GM12874 (cell line): Measurements from ENCODE around the gene ANAPC13.
A peak's percentile ranks its signal among the peaks of the same experiment; 100 is the strongest.

Source experiments
- CTCF ChIP-seq: IDR thresholded peaks from 2 replicates; pipeline ENCODE4 v1.5.1; 2011; ENCODE audit warnings: low read depth, mild to moderate bottlenecking, control low read depth, low read length, moderate library complexity; ENCODE audit not compliant: insufficient read depth

The ANAPC13 gene

GRCh38 chr3:134460965-134461364 is 24.8 kb downstream of the ANAPC13 start:
- no peak for TF ChIP-seq CTCF

DNA sequence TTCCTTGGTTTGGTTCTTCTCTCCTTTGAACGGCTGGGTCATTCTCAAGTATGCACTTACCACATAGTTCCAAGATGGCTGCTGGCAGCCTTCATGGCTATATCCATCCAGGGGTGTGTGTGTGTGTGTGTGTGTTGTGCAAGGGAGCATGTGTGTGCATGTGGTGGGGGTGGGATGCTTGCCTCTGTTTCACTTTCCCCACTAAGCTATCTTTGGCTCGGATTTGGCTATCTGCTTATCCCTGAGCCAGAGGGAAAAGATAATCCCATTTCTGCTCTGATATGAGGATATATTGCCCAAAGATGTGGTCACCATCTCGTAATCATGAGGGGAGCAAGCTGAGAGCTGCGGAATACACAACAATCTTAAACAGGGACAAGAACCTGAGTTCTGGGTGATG is 26.2 kb downstream of the ANAPC13 start:
- no peak for TF ChIP-seq CTCF

- no peak for TF ChIP-seq CTCF
These were observed 27.3 kb downstream of the ANAPC13 start for GRCh38 chr3:134458406-134458945.

DNA sequence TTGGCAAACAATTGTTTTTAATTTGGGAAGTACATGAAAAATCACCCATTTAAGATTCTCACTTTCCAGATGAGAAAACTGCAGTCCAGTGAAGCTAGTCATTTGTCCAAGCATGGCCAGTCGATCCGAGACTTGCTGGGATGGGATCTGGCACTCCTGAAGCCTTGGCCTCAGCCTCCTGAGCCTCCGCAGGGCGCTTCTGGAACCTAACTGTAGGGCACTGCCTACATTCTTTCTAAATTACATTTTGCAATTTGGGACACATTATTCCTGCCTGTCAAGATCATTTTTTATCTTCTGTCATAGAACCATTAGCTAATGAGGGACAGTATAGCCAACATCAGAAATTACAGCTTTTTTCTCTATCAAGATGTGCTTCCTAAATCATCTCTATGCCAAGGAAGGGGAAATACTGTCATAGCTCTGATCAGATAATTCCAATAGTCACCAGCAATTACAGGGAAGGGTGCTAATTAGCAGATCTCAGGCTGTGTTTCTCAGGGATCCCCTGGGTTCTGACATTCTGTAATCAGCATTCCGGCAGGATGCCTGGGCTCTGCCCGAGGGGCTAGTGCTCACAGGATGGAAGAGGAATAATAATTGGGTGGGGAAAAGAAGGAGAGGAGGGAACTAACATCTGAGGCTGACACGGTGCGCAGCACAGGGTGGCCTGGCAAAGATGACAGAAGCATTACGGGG is 28.3 kb downstream of the ANAPC13 start:
- TF ChIP-seq CTCF = no peak

GRCh38 chr3:134453631-134454030 is 32.2 kb downstream of the ANAPC13 start:
- peak; percentile 14; the same call in 1 of the 2 replicates for TF ChIP-seq CTCF

DNA sequence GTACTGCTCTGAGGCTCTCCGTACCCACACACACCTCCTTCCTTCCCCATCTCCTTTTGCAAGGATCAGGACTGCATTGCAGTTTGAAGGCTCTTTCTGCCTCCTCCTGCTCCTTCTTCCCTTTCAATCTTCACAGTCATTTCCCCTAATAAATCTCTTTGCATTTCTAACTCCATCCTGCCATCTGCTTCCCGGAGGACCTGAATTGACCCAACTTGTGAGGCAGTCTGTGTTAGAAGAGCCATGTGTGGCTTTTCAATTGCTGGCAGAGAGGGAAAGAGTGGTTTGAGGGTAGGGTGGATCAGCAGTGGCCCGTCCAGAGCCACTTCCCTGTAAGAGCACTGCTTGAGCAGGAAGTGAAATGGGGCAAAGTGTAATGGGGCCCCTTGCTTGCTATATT is 35.8 kb downstream of the ANAPC13 start:
- no peak for TF ChIP-seq CTCF

- 0 out of 2 replicates have a peak, but pooled peaks have one; percentile 10 for TF ChIP-seq CTCF
These were observed 36.5 kb downstream of the ANAPC13 start for GRCh38 chr3:134449277-134449676.
